SK-N-SH (cell line): ENCODE results near the gene ICE1. TPM values are rescaled to one million over a fixed set of nuclear protein-coding genes. Genes with fewer than 3 reads are reported as not detected.

Source experiments
- CTCF ChIA-PET: fragments of 300-600, 350-600 bp; formaldehyde crosslinking; extraction: SDS; loops from one replicate; lab custom pipeline; 2021; lab: Yijun Ruan, JAX
- POLR2A ChIA-PET: fragments of 350-600 bp; sonication (Branson Sonifier 250); formaldehyde crosslinking; extraction: SDS; loops from one replicate; lab custom pipeline; 2020; ENCODE audit warnings: antibody characterized with exemption, inconsistent platforms; lab: Yijun Ruan, JAX
- DNase-seq: peaks from one replicate; pipeline ENCODE4 v3.0.0; 2012
- H2AFZ ChIP-seq: fragments of 200-600 bp; sonication (generic); 2 replicates; pipeline ENCODE4 v1.8.1; 2016; ENCODE audit warnings: antibody characterized with exemption, mild to moderate bottlenecking, low read depth
- H3F3A ChIP-seq: fragments of 200-600 bp; sonication (generic); replicated peaks from 2 replicates; pipeline ENCODE3; 2016; ENCODE audit warnings: antibody characterized with exemption, mild to moderate bottlenecking; ENCODE audit not compliant: insufficient read depth
- H3K27ac ChIP-seq, 2 experiments: fragments of 200-500 bp in 1 of 2; fragments of 200-600 bp in 1 of 2; sonication (Bioruptor generic) in 1 of 2; sonication (generic), shearing (Covaris generic) in 1 of 2; 2 replicates each; pipeline versions ENCODE4 v1.5.1 to v1.6.1; 2014 to 2016; ENCODE audit warnings: low read depth in 2 of 2, inconsistent platforms in 1 of 2, low read length in 1 of 2, mild to moderate bottlenecking in 1 of 2, mixed read lengths in 1 of 2
- H3K27me3 ChIP-seq: fragments of 200-600 bp; sonication (generic), shearing (Covaris generic); 2 replicates; pipeline ENCODE4 v1.6.1; 2016; ENCODE audit warnings: mixed run types; ENCODE audit not compliant: insufficient read depth
- H3K36me3 ChIP-seq, 2 experiments: fragments of 200-500 bp in 1 of 2; fragments of 200-600 bp in 1 of 2; sonication (Bioruptor generic) in 1 of 2; sonication (generic) in 1 of 2; replicated peaks in 1 of 2; 2 replicates each; pipeline versions ENCODE3 to v1.5.1; 2014 to 2016; ENCODE audit warnings: low read length in 1 of 2, mild to moderate bottlenecking in 1 of 2; ENCODE audit not compliant: insufficient read depth in 2 of 2, control insufficient read depth in 1 of 2
- H3K4me1 ChIP-seq, 2 experiments: fragments of 200-500 bp in 1 of 2; fragments of 200-600 bp in 1 of 2; sonication (Bioruptor generic) in 1 of 2; sonication (generic), shearing (Covaris generic) in 1 of 2; 2 replicates each; pipeline versions ENCODE4 v1.5.1 to v1.6.1; 2014 to 2016; ENCODE audit warnings: low read depth in 1 of 2, low read length in 1 of 2, mixed run types in 1 of 2; ENCODE audit not compliant: insufficient read depth in 2 of 2, control insufficient read depth in 1 of 2
- H3K4me2 ChIP-seq: fragments of 200-600 bp; sonication (generic), shearing (Covaris generic); 2 replicates; pipeline ENCODE4 v1.6.1; 2017; ENCODE audit warnings: mixed run types
- H3K4me3 ChIP-seq, 2 experiments: fragments of 200-500 bp in 1 of 2; fragments of 200-600 bp in 1 of 2; sonication (Bioruptor generic) in 1 of 2; sonication (generic), shearing (Covaris generic) in 1 of 2; 2 replicates each; pipeline versions ENCODE4 v1.5.1 to v1.8.1; 2014 to 2016; ENCODE audit warnings: low read depth in 2 of 2, inconsistent platforms in 1 of 2, low read length in 1 of 2, mild to moderate bottlenecking in 1 of 2, mixed read lengths in 1 of 2, moderate library complexity in 1 of 2
- H3K79me2 ChIP-seq: fragments of 200-600 bp; sonication (generic); 2 replicates; pipeline ENCODE4 v1.8.1; 2017; ENCODE audit warnings: mild to moderate bottlenecking; ENCODE audit not compliant: insufficient read depth
- H3K9ac ChIP-seq: fragments of 200-600 bp; sonication (generic); 2 replicates; pipeline ENCODE4 v1.6.1; 2017; ENCODE audit warnings: mixed run types
- H3K9me2 ChIP-seq: fragments of 200-600 bp; sonication (generic); 2 replicates; pipeline ENCODE4 v1.6.1; 2017; ENCODE audit warnings: mixed run types
- H3K9me3 ChIP-seq: fragments of 200-600 bp; sonication (generic); 2 replicates; pipeline ENCODE4 v1.6.1; 2017; ENCODE audit warnings: mixed run types, mild to moderate bottlenecking, moderate library complexity
- H4K20me1 ChIP-seq: fragments of 200-600 bp; sonication (generic); 2 replicates; pipeline ENCODE4 v1.6.1; 2017; ENCODE audit warnings: mild to moderate bottlenecking, mixed run types; ENCODE audit not compliant: insufficient read depth
- ELF1 ChIP-seq: IDR thresholded peaks from 2 replicates; pipeline ENCODE4 v1.4.0; 2012
- EP300 ChIP-seq, 2 experiments: IDR thresholded peaks; 2 replicates each; pipeline versions ENCODE4 v1.4.0 to v1.6.1; 2012; ENCODE audit warnings: borderline replicate concordance in 1 of 2, low read depth in 1 of 2, low read length in 1 of 2
- FOXJ3 ChIP-seq: sonication (generic); formaldehyde crosslinking; IDR thresholded peaks from 2 replicates; pipeline ENCODE4 v1.5.1; 2020; ENCODE audit warnings: mild to moderate bottlenecking, missing genetic modification reagents
- GABPA ChIP-seq: IDR thresholded peaks from 2 replicates; pipeline ENCODE4 v1.4.0; 2012; ENCODE audit warnings: low read depth, mild to moderate bottlenecking
- GATA2 ChIP-seq: sonication (generic); formaldehyde crosslinking; IDR thresholded peaks from 2 replicates; pipeline ENCODE4 v1.5.0; 2020; ENCODE audit warnings: mild to moderate bottlenecking, missing genetic modification reagents
- JUND ChIP-seq: IDR thresholded peaks from 2 replicates; pipeline ENCODE4 v1.4.0; 2012
- MXI1 ChIP-seq: IDR thresholded peaks from 2 replicates; pipeline ENCODE4 v1.6.1; 2012; ENCODE audit warnings: mild to moderate bottlenecking, low read depth, low read length, improper control_type of control experiment
- POLR2AphosphoS5 ChIP-seq: IDR thresholded peaks from 2 replicates; pipeline ENCODE4 v1.6.1; 2012; ENCODE audit warnings: low read depth, low read length
- RCOR1 ChIP-seq: fragments of 150-350 bp; IDR thresholded peaks from 2 replicates; pipeline ENCODE4 v1.6.1; 2017; ENCODE audit warnings: antibody characterized with exemption, low read length
- SIN3A ChIP-seq: IDR thresholded peaks from 2 replicates; pipeline ENCODE4 v1.6.1; 2012; ENCODE audit warnings: low read depth, mild to moderate bottlenecking, low read length, moderate library complexity, borderline replicate concordance
- SMC3 ChIP-seq: IDR thresholded peaks from 2 replicates; pipeline ENCODE4 v1.6.1; 2012; ENCODE audit warnings: low read depth, low read length, improper control_type of control experiment
- TEAD4 ChIP-seq: IDR thresholded peaks from 2 replicates; pipeline ENCODE4 v1.4.0; 2012; ENCODE audit warnings: mild to moderate bottlenecking, borderline replicate concordance; ENCODE audit not compliant: insufficient read depth
- WGBS: methylation state at CpG from one replicate; pipeline ENCODE4 v1.1.6; 2017; ENCODE audit warnings: low lambda C conversion rate; 5-methylcytosine and 5-hydroxymethylcytosine counted together
- polyA plus RNA-seq, 3 experiments: library from polyadenylated mRNA; depleted of rRNA; stranded (reverse); fragments of >200 nt; gene quantifications; 2 replicates each; pipeline ENCODE4 v1.2.3, GENCODE V29; 2012
- TF ChIP-seq, protein P1 (sequence below): IDR thresholded peaks from 2 replicates; pipeline ENCODE4 v1.4.0; 2012; ENCODE audit warnings: low read depth, borderline replicate concordance
- TF ChIP-seq, protein P2 (sequence below): IDR thresholded peaks from 2 replicates; pipeline ENCODE4; 2012
- TF ChIP-seq, protein P3 (sequence below): fragments of 200-600 bp; sonication (generic); IDR thresholded peaks from 2 replicates; pipeline ENCODE4 v1.6.1; 2017; ENCODE audit warnings: antibody characterized with exemption, mild to moderate bottlenecking, moderate library complexity
- TF ChIP-seq, protein P4 (sequence below): IDR thresholded peaks from 2 replicates; pipeline ENCODE4 v1.4.0; 2012; ENCODE audit warnings: low read depth, borderline replicate concordance

Gene ICE1
- polyA plus RNA-seq, 1 of the 3 experiments (the other 2 are of a cell fraction): 9.4 TPM

DNA sequence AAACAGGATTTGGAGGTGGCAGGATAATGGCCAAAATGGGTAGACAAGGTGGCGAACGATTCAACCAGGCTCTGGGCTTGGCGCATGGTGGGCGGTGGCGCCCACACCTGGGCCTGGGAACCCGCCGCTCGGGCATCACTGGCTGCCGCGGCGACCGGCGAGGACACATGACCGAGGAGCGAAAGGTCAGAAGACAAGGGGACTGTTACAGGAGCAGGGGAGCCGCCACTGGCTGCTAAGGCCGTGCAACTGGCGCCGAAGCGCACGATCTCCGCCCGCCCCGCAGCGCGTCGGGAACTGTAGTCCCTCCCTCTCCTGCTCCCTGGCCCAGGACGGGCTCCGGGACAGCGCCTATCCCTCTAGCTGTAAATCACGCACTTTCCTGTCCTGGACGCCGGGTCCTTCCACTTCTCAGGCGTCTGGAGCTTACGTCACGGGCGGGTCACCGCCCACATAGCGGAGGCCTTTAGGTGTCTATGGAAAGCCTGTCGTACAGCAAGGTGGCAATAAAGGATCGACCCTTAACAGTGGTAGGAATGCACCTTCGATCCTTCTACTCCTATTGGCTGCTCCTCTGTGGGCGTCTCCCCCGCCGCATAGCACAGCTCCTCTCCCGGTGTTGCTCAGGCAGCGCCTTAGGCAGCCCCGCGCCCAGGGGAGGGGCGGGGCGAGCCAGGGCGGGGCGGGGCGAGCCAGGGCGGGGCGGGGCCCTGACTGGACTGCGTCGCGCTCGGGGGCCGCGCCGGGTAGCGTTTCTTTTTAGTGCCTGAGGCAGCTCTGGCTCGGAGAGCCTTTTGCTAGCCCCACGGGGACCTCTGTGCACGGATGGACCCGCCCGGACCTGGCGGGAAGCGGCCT is at the start of gene ICE1 (continued):
- TF ChIP-seq RCOR1 (no peak), FOXJ3 (CRISPR knock-in tag) (no peak), POLR2AphosphoS5 (peak; percentile 91), EP300 (IDR thresholded peaks at IDR 0.05; ENCODE audit: borderline replicate concordance in 1 of 2, low read depth in 1 of 2, low read length in 1 of 2) (no peak; a peak in 1 of 4 replicates)
- TF ChIP-seq, protein P1, sequence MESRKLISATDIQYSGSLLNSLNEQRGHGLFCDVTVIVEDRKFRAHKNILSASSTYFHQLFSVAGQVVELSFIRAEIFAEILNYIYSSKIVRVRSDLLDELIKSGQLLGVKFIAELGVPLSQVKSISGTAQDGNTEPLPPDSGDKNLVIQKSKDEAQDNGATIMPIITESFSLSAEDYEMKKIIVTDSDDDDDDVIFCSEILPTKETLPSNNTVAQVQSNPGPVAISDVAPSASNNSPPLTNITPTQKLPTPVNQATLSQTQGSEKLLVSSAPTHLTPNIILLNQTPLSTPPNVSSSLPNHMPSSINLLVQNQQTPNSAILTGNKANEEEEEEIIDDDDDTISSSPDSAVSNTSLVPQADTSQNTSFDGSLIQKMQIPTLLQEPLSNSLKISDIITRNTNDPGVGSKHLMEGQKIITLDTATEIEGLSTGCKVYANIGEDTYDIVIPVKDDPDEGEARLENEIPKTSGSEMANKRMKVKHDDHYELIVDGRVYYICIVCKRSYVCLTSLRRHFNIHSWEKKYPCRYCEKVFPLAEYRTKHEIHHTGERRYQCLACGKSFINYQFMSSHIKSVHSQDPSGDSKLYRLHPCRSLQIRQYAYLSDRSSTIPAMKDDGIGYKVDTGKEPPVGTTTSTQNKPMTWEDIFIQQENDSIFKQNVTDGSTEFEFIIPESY: peak; percentile 17; the same call in 1 of the 2 replicates
- TF ChIP-seq, protein P2, sequence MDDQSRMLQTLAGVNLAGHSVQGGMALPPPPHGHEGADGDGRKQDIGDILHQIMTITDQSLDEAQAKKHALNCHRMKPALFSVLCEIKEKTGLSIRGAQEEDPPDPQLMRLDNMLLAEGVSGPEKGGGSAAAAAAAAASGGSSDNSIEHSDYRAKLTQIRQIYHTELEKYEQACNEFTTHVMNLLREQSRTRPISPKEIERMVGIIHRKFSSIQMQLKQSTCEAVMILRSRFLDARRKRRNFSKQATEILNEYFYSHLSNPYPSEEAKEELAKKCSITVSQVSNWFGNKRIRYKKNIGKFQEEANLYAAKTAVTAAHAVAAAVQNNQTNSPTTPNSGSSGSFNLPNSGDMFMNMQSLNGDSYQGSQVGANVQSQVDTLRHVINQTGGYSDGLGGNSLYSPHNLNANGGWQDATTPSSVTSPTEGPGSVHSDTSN: peak; percentile 94
- TF ChIP-seq, protein P3, sequence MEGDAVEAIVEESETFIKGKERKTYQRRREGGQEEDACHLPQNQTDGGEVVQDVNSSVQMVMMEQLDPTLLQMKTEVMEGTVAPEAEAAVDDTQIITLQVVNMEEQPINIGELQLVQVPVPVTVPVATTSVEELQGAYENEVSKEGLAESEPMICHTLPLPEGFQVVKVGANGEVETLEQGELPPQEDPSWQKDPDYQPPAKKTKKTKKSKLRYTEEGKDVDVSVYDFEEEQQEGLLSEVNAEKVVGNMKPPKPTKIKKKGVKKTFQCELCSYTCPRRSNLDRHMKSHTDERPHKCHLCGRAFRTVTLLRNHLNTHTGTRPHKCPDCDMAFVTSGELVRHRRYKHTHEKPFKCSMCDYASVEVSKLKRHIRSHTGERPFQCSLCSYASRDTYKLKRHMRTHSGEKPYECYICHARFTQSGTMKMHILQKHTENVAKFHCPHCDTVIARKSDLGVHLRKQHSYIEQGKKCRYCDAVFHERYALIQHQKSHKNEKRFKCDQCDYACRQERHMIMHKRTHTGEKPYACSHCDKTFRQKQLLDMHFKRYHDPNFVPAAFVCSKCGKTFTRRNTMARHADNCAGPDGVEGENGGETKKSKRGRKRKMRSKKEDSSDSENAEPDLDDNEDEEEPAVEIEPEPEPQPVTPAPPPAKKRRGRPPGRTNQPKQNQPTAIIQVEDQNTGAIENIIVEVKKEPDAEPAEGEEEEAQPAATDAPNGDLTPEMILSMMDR: no peak

DNA sequence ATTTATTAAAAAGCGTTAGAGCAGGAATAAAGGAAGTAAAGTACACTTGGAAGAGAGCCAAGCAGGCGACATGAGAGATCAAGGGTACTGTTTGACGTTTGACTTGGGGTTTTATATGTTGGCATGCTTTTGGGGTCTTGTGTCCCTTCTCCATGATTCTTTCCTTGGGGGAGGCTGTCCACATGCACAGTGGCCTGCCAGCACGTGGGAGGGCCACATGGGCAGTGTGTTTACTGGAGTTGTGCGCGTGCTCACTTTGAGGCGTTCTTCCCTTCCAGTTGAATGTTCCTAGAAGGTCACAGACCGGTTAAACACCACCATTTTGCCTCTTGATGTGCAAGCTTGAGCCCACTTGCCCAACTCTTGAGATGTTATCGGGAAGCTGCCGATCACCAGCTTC is 49.5 kb upstream of the ICE1 start:
- H2AFZ ChIP-seq: no peak overlapping the region
- no peaks in the 10 kb centered on the region for H3K9me2 ChIP-seq
- DNase-seq: no peak
- POLR2A ChIA-PET: no interaction called here
- H3K9me3 ChIP-seq: no peaks in the 10 kb centered on the region
- H3K27me3 ChIP-seq: no peaks in the 10 kb centered on the region
- no peak overlapping the region for H3K27ac ChIP-seq
- H4K20me1 ChIP-seq: no peaks in the 10 kb centered on the region
- CTCF ChIA-PET: no interaction called here
- H3K4me2 ChIP-seq: no peak overlapping the region
- H3K9ac ChIP-seq: no peak overlapping the region
- H3K36me3 ChIP-seq: no peaks in the 10 kb centered on the region
- no peak overlapping the region for H3K4me3 ChIP-seq
- H3F3A ChIP-seq: no peaks in the 10 kb centered on the region
- no peaks in the 10 kb centered on the region for H3K79me2 ChIP-seq
- 71% methylated on average over 10 of the region's 10 CpGs for WGBS
- peaks cover 0 to 4% of the 10 kb centered on the region in 2 experiments; a peak in 2 of 4 replicates for H3K4me1 ChIP-seq
- TF ChIP-seq, protein P3: no peak
- TF ChIP-seq RCOR1 (no peak), ELF1 (no peak), SIN3A (no peak), GABPA (no peak), POLR2AphosphoS5 (no peak), SMC3 (no peak), TEAD4 (no peak), GATA2 (CRISPR knock-in tag) (no peak), JUND (no peak), MXI1 (no peak)
- TF ChIP-seq, protein P1: no peak
- TF ChIP-seq, protein P4, sequence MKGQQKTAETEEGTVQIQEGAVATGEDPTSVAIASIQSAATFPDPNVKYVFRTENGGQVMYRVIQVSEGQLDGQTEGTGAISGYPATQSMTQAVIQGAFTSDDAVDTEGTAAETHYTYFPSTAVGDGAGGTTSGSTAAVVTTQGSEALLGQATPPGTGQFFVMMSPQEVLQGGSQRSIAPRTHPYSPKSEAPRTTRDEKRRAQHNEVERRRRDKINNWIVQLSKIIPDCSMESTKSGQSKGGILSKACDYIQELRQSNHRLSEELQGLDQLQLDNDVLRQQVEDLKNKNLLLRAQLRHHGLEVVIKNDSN: no peak
